Measurements from ENCODE around the gene ERF.

DNA sequence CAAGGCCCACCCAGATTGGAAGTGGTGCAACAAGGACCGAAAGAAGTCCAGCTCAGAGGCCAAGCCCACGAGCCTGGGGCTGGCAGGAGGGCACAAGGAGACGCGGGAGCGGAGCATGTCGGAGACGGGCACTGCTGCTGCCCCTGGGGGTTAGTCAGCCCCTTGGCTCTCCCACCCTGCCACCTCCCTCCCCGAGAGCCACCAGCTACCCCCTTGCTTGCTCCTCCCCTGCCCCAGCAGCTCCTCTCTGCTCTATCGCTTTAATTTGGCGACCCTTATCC is 32.8 kb upstream of the ERF start:
- TF ChIP-seq GATA3 (IDR thresholded peaks at IDR 0.05; ENCODE audit: low read depth, low read length) (no peak), GATA2 (IDR thresholded peaks at IDR 0.05; ENCODE audit: low read depth, low read length) (no peak)
